Caco-2 (cell line): Measurements from ENCODE around the gene RNF151. TPM values are rescaled to one million over a fixed set of nuclear protein-coding genes. Genes with fewer than 3 reads are reported as not detected.
A peak's percentile ranks its signal among the peaks of the same experiment; 100 is the strongest.
"Not testable (repeated sequence)": the region's sequence is repeated elsewhere in the genome, so short reads cannot be mapped to it uniquely, and the experiment has no call there.

Experiments used
- BruUV-seq: library from RNA; stranded (reverse); fragments of 400-500 nt; replicated peaks from 2 replicates; lab custom pipeline; 2021; lab: Mats Ljungman, UMichigan
- CTCF ChIA-PET: fragments of 300-600 bp; sonication (Branson Sonifier 250); formaldehyde crosslinking; loops from one replicate; lab custom pipeline; 2022; ENCODE audit warnings: antibody characterized with exemption; lab: Charles Lee
- POLR2A ChIA-PET: fragments of 300-600 bp; sonication (Branson Sonifier 250); formaldehyde crosslinking; loops from one replicate; lab custom pipeline; 2022; ENCODE audit warnings: antibody characterized with exemption; lab: Charles Lee
- DNase-seq, 2 experiments: peaks; one replicate each; pipeline versions ENCODE4 v3.0.0 to v3.0.0-alpha.2; 2020 to 2022
- H3K27me3 ChIP-seq: replicated peaks from 2 replicates; pipeline ENCODE4 v1.6.0; 2011; ENCODE audit warnings: low read length; ENCODE audit not compliant: control insufficient read depth, insufficient read depth
- H3K36me3 ChIP-seq: 2 replicates; pipeline ENCODE4 v1.5.1; 2011; ENCODE audit warnings: low read length; ENCODE audit not compliant: control insufficient read depth, insufficient read depth
- H3K4me1 ChIP-seq: fragments of 250-450 bp; sonication (Bioruptor Pico); 2 replicates; pipeline ENCODE4 v1.5.1; 2020; ENCODE audit warnings: mild to moderate bottlenecking
- H3K4me3 ChIP-seq: 2 replicates; pipeline ENCODE4 v1.5.1; 2011; ENCODE audit warnings: low read depth, mild to moderate bottlenecking, control low read depth, low read length
- H3K9me3 ChIP-seq: fragments of 250-450 bp; sonication (Bioruptor Pico); 2 replicates; pipeline ENCODE4 v1.5.1; 2020; ENCODE audit warnings: mild to moderate bottlenecking, moderate library complexity
- H3K27ac Mint-ChIP-seq: one replicate; pipeline ENCODE4 v1.8.0; 2022; ENCODE audit warnings: mixed read lengths; ENCODE audit not compliant: unreplicated experiment
- H3K27me3 Mint-ChIP-seq: one replicate; pipeline ENCODE4 v1.8.0; 2022; ENCODE audit warnings: mixed read lengths; ENCODE audit not compliant: insufficient read depth, unreplicated experiment
- H3K36me3 Mint-ChIP-seq: one replicate; pipeline ENCODE4 v1.8.0; 2022; ENCODE audit warnings: mild to moderate bottlenecking, mixed read lengths; ENCODE audit not compliant: insufficient read depth, unreplicated experiment
- H3K4me1 Mint-ChIP-seq: one replicate; pipeline ENCODE4 v1.8.0; 2022; ENCODE audit warnings: low read depth, mixed read lengths; ENCODE audit not compliant: unreplicated experiment
- H3K4me3 Mint-ChIP-seq: one replicate; pipeline ENCODE4 v1.8.0; 2022; ENCODE audit warnings: mild to moderate bottlenecking, moderate library complexity, mixed read lengths; ENCODE audit not compliant: unreplicated experiment
- H3K9me3 Mint-ChIP-seq: one replicate; pipeline ENCODE4 v1.8.0; 2022; ENCODE audit warnings: mixed read lengths; ENCODE audit not compliant: unreplicated experiment
- intact Hi-C: fragments of 100-400 bp; cut with micrococcal nuclease; formaldehyde crosslinking; loops from one replicate; pipeline ENCODE4 v1.10.0; 2022; ENCODE audit not compliant: unreplicated experiment
- total RNA-seq: library from RNA; stranded (reverse); gene quantifications from 2 replicates; pipeline ENCODE4 v1.2.3, GENCODE V29; 2022
- TF ChIP-seq, protein P1 (sequence below), 2 experiments: fragments of 200-600 bp in 1 of 2; IDR thresholded peaks; 1 replicate in 1 of 2; 2 replicates in 1 of 2; pipeline versions ENCODE4 v1.5.1 to v1.8.0; 2011 to 2022; ENCODE audit warnings: antibody characterized with exemption in 1 of 2, control low read depth in 1 of 2, inconsistent platforms in 1 of 2, low read depth in 1 of 2, low read length in 1 of 2, mild to moderate bottlenecking in 1 of 2, moderate library complexity in 1 of 2; ENCODE audit not compliant: insufficient read depth in 1 of 2, severe bottlenecking in 1 of 2, unreplicated experiment in 1 of 2

Gene RNF151
- total RNA-seq, 1 experiment from 2014 or later = not detected

DNA sequence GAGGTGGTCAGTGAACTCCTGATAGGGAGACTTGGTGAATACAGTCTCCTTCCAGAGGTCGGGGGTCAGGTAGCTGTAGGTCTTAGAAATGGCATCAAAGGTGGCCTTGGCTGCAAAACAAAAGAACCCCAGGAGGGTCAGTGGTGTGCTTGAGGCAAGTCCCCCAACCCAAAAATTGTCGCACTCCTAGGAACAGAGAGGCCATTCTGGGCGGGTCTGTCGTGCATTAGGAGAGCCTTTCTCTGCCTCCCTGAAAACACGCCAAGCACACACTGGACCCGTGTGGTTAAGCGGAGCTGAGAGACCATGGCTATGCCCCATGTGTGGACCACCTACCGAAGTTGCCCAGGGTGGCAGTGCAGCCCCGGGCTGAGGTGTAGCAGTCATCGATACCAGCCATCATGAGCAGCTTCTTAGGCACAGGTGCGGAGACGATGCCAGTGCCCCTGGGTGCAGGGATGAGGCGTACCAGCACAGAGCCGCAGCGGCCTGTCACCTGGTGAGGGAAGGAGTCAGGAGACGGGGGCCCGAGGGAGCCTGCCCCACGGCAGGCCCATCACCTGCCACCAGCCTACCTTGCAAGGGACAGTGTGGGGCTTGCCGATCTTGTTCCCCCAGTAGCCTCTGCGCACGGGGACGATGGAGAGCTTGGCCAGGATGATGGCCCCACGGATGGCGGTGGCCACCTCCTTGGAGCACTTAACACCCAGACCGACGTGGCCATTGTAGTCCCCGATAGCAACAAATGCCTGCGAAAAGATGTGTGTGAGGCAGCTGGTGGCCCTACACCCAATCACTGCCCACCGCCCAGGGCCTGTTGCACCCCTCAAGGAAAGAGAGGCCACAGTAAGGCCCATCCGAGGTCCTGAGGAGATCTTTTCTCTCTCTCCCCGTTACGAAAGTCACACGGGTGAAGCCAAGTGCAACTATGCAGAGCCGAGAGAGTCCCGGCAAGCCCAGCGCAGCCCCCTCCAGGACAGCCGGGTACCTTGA, 4.2 kb upstream of the RNF151 start:
- Mint-ChIP-seq H3K36me3 (peaks cover 69% of the 10 kb centered on the region), H3K4me1 (peaks cover 22% of the 10 kb centered on the region), H3K4me3 (peak overlapping the region; percentile 76), H3K27ac (peak overlapping the region; percentile 96)
- intact Hi-C loops, H3K27me3 ChIP-seq, DNase-seq, H3K9me3 Mint-ChIP-seq, H3K27me3 Mint-ChIP-seq, H3K9me3 ChIP-seq, POLR2A ChIA-PET, H3K36me3 ChIP-seq, CTCF ChIA-PET: not testable (repeated sequence)
- BruUV-seq = TSS peak; percentile 71
- Histone ChIP-seq H3K4me3 (peak overlapping the region; percentile 83; the same call in 1 of the 2 replicates), H3K4me1 (peaks cover 17% of the 10 kb centered on the region)

DNA sequence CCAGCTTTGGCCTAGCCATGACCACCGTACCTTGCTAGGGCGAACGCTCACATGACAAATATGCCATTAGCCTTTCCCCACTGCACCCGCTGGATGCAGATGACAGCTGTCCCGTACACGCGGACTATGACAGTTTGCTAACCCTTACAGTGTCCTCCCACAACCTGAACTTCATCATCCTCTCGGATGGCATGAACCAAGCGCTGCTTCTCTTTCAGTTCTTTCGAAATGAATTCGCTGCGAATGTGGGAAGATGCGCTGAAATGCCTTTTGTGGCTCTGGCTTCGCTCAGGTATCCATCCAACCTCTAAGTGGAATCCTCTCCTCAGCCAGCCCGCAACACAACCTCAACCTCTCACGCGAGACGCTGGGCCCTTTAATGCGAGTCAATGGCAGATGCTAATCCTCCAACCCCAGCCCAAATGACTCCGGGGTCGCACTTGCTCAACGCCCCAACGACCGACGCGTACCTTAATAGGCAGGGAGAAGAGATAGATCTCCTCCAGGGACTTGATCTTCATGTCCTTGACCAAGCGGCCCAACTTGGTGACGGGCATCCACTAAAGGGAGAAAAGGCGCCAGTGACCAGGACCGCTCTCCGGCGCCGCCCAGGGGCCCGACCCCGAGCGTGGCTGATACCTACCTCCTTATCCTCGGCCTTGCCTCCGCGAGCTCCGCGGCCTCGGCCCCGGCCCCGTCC, 2.7 kb upstream of the RNF151 start:
- Mint-ChIP-seq H3K27me3 (no peaks in the 10 kb centered on the region), H3K36me3 (peaks cover 69% of the 10 kb centered on the region), H3K9me3 (no peaks in the 10 kb centered on the region), H3K4me3 (peak overlapping the region; percentile 76), H3K27ac (peak overlapping the region; percentile 96), H3K4me1 (peaks cover 22% of the 10 kb centered on the region)
- ChIA-PET CTCF (interaction anchor here (0.6 to 0.7 kb wide), 4 partner anchors 16 to 1151 kb away, joined by 3 to 8 read pairs (median 6); no protein-coding TSS in a partner anchor), POLR2A (interaction anchor here (0.6 to 1.9 kb wide), 26 partner anchors 18 to 1478 kb away, joined by 3 to 36 read pairs (median 6); partner anchors contain the start of genes ECI1, FAHD1, GFER and HAGH)
- Histone ChIP-seq H3K9me3 (no peaks in the 10 kb centered on the region), H3K36me3 (peaks cover 8% of the 10 kb centered on the region), H3K27me3 (no peaks in the 10 kb centered on the region), H3K4me1 (peaks cover 17% of the 10 kb centered on the region), H3K4me3 (peak overlapping the region; percentile 83)
- intact Hi-C loops = no loop called here
- BruUV-seq = no TSS peak
- TF ChIP-seq, protein P1, sequence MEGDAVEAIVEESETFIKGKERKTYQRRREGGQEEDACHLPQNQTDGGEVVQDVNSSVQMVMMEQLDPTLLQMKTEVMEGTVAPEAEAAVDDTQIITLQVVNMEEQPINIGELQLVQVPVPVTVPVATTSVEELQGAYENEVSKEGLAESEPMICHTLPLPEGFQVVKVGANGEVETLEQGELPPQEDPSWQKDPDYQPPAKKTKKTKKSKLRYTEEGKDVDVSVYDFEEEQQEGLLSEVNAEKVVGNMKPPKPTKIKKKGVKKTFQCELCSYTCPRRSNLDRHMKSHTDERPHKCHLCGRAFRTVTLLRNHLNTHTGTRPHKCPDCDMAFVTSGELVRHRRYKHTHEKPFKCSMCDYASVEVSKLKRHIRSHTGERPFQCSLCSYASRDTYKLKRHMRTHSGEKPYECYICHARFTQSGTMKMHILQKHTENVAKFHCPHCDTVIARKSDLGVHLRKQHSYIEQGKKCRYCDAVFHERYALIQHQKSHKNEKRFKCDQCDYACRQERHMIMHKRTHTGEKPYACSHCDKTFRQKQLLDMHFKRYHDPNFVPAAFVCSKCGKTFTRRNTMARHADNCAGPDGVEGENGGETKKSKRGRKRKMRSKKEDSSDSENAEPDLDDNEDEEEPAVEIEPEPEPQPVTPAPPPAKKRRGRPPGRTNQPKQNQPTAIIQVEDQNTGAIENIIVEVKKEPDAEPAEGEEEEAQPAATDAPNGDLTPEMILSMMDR (IDR thresholded peaks at IDR 0.05; ENCODE audit: insufficient read depth in 1 of 2, low read depth in 1 of 2, low read length in 1 of 2, severe bottlenecking in 1 of 2, unreplicated experiment in 1 of 2) = no peak
- DNase-seq = peak in 1 of 2 experiments; percentile 54

DNA sequence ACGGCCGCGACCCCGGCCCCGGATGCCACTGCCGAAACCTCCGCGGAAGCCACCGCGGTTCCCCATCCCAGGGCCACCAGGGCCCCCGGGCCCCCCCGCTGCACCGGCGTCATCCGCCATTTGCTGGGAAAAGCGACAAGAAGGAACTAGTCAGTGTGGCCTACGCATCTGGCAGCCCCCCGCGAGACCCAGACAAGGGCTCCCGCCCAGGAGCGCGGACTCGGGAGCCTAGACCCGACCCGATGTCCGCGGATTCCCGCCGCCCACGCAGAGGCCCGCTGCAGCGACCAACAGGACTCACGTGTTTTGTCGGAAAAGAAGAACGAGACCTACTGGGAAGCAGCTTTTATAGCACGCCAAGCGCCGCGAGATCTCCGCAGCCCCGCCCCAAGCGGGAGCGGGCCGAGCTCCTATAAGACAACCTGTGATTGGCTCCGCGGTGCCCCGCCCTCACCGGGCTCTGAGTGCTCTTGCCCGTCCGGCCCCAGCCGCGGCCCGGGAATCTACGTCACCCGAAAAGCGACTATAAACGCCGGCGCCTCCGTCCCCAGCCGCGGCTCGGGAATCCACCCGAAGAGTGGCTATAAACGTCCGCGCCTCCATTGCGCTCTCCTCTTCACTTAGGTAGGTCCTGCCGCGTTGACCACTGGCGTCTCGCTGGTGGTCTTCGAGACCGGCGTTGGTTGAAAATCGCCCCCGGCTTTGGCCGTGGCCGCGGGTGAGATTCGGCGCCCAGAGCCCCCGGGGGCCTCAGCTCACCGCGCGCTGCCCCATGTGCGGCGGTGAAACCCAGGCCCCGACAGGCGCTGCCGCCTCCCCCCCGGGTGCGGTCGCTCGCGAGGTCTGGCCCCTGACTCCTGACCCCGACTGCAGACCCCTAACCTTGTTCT, 1.9 kb upstream of the RNF151 start, which contains the start of gene RPS2:
TSS of gene RPS2 (minus strand) at position 321 of the 890 bp plus-strand sequence. CDS start at position 120, 201 bp downstream.
- peak; percentile 97 to 98 for DNase-seq
- H3K36me3 ChIP-seq = peaks cover 8% of the 10 kb centered on the region
- intact Hi-C loops = no loop called here
- Mint-ChIP-seq H3K36me3 (peaks cover 62% of the 10 kb centered on the region), H3K27ac (peak within 1 kb of the TSS; percentile 96), H3K9me3 (no peaks in the 10 kb centered on the region), H3K4me3 (peak within 1 kb of the TSS; percentile 76), H3K27me3 (no peaks in the 10 kb centered on the region), H3K4me1 (peaks cover 22% of the 10 kb centered on the region)
- TF ChIP-seq, protein P1 (IDR thresholded peaks at IDR 0.05; ENCODE audit: insufficient read depth in 1 of 2, low read depth in 1 of 2, low read length in 1 of 2, severe bottlenecking in 1 of 2, unreplicated experiment in 1 of 2) = no peak
- peaks cover 17% of the 10 kb centered on the region for H3K4me1 ChIP-seq
- H3K27me3 ChIP-seq = no peaks in the 10 kb centered on the region
- no TSS peak for BruUV-seq
- H3K4me3 ChIP-seq = peak within 1 kb of the TSS; percentile 83
- POLR2A ChIA-PET = interaction anchor here (0.6 to 1.9 kb wide), 28 partner anchors 18 to 1478 kb away, joined by 3 to 36 read pairs (median 5); partner anchors contain the start of genes ECI1, FAHD1, GFER and HAGH
- H3K9me3 ChIP-seq = no peaks in the 10 kb centered on the region
- CTCF ChIA-PET = interaction anchor here (0.6 to 1.1 kb wide), 5 partner anchors 15 to 1152 kb away, joined by 3 to 8 read pairs (median 6); partner anchors contain the start of gene SYNGR3
